ENCODE results near the gene MEIS1. TPM values are rescaled to one million over a fixed set of nuclear protein-coding genes. Genes with fewer than 3 reads are reported as not detected.
"Not testable (repeated sequence)": the region's sequence is repeated elsewhere in the genome, so short reads cannot be mapped to it uniquely, and the experiment has no call there.

MEIS1 gene
- total and polyA plus RNA-seq, 7 experiments from 2014 or later: 0.05 to 5.6 (median 0.56) TPM; not detected in 4

- Histone ChIP-seq H3K27ac (ENCODE audit: low read depth, low read length) (no peak overlapping the region), H3K9me3 (ENCODE audit: control insufficient read depth in 2 of 3, low read length in 3 of 3) (no peaks in the 10 kb centered on the region), H3K4me1 (ENCODE audit: control insufficient read depth in 2 of 2, insufficient read depth in 2 of 2, low read length in 2 of 2) (no peaks in the 10 kb centered on the region), H3K27me3 (ENCODE audit: control insufficient read depth in 2 of 2, insufficient read depth in 2 of 2, low read length in 2 of 2) (no peaks in the 10 kb centered on the region), H3K4me3 (ENCODE audit: low read length) (no peak overlapping the region), H3K36me3 (ENCODE audit: control insufficient read depth in 2 of 3, insufficient read depth in 3 of 3, low read length in 3 of 3) (no peaks in the 10 kb centered on the region)
- Mint-ChIP-seq H3K9me3 (peaks cover 0 to 6% (median 0%) of the 10 kb centered on the region in 11 donors), H3K4me1 (peaks cover 0 to 4% (median 0%) of the 10 kb centered on the region in 7 donors), H3K27ac (no peak overlapping the region), H3K4me3 (no peak overlapping the region), H3K36me3 (no peaks in the 10 kb centered on the region), H3K27me3 (peaks cover 0 to 11% (median 0%) of the 10 kb centered on the region in 5 donors)
- ATAC-seq (peak; percentile 29), DNase-seq (no peak)
- CTCF ChIA-PET: no interaction called here
- intact Hi-C loops (cut with micrococcal nuclease): no loop called here
- POLR2A ChIA-PET: no interaction called here
Measured at GRCh38 chr2:66481100-66481549, 46.2 kb downstream of the MEIS1 start.

- ATAC-seq; H3K36me3 Mint-ChIP-seq; H3K9me3 ChIP-seq (ENCODE audit: control insufficient read depth in 2 of 3, low read length in 3 of 3); H3K27ac Mint-ChIP-seq; H3K4me1 Mint-ChIP-seq; H3K4me3 Mint-ChIP-seq; DNase-seq; H3K4me3 ChIP-seq (ENCODE audit: low read length); CTCF ChIA-PET; H3K36me3 ChIP-seq (ENCODE audit: control insufficient read depth in 2 of 3, insufficient read depth in 3 of 3, low read length in 3 of 3); H3K4me1 ChIP-seq (ENCODE audit: control insufficient read depth in 2 of 2, insufficient read depth in 2 of 2, low read length in 2 of 2); H3K9me3 Mint-ChIP-seq; H3K27me3 ChIP-seq (ENCODE audit: control insufficient read depth in 2 of 2, insufficient read depth in 2 of 2, low read length in 2 of 2); POLR2A ChIA-PET; H3K27ac ChIP-seq (ENCODE audit: low read depth, low read length); intact Hi-C loops (cut with micrococcal nuclease): not testable (repeated sequence)
- peaks cover 0 to 14% (median 5%) of the 10 kb centered on the region in 5 donors for H3K27me3 Mint-ChIP-seq
Measured at GRCh38 chr2:66485252-66485651, 50.3 kb downstream of the MEIS1 start.

- no peaks in the 10 kb centered on the region for H3K36me3 Mint-ChIP-seq
- H3K4me3 Mint-ChIP-seq: no peak overlapping the region
- no peaks in the 10 kb centered on the region for H3K4me1 Mint-ChIP-seq
- H3K27me3 Mint-ChIP-seq: peaks cover 0 to 10% (median 5%) of the 10 kb centered on the region in 5 donors
- H3K27ac ChIP-seq (ENCODE audit: low read depth, low read length): no peak overlapping the region
- no peaks in the 10 kb centered on the region for H3K36me3 ChIP-seq (ENCODE audit: control insufficient read depth in 2 of 3, insufficient read depth in 3 of 3, low read length in 3 of 3)
- peaks cover 0 to 6% (median 0%) of the 10 kb centered on the region in 11 donors for H3K9me3 Mint-ChIP-seq
- ChIA-PET CTCF (no interaction called here), POLR2A (no interaction called here)
- no peaks in the 10 kb centered on the region for H3K9me3 ChIP-seq (ENCODE audit: control insufficient read depth in 2 of 3, low read length in 3 of 3)
- no peak overlapping the region for H3K27ac Mint-ChIP-seq
- no peak overlapping the region for H3K4me3 ChIP-seq (ENCODE audit: low read length)
- intact Hi-C loops (cut with micrococcal nuclease): no loop called here
- ATAC-seq: no peak
- DNase-seq: no peak
- H3K4me1 ChIP-seq (ENCODE audit: control insufficient read depth in 2 of 2, insufficient read depth in 2 of 2, low read length in 2 of 2): no peaks in the 10 kb centered on the region
- no peaks in the 10 kb centered on the region for H3K27me3 ChIP-seq (ENCODE audit: control insufficient read depth in 2 of 2, insufficient read depth in 2 of 2, low read length in 2 of 2)
Measured at GRCh38 chr2:66488946-66489345, 54.0 kb downstream of the MEIS1 start.

- H3K27me3 Mint-ChIP-seq: peaks cover 0 to 10% (median 5%) of the 10 kb centered on the region in 5 donors
- no peak for ATAC-seq
- no peak overlapping the region for H3K27ac ChIP-seq (ENCODE audit: low read depth, low read length)
- CTCF ChIA-PET: no interaction called here
- no peak overlapping the region for H3K27ac Mint-ChIP-seq
- H3K27me3 ChIP-seq (ENCODE audit: control insufficient read depth in 2 of 2, insufficient read depth in 2 of 2, low read length in 2 of 2): no peaks in the 10 kb centered on the region
- H3K9me3 ChIP-seq (ENCODE audit: control insufficient read depth in 2 of 3, low read length in 3 of 3): no peaks in the 10 kb centered on the region
- no peak overlapping the region for H3K4me3 ChIP-seq (ENCODE audit: low read length)
- peaks cover 0 to 6% (median 0%) of the 10 kb centered on the region in 11 donors for H3K9me3 Mint-ChIP-seq
- H3K4me1 ChIP-seq (ENCODE audit: control insufficient read depth in 2 of 2, insufficient read depth in 2 of 2, low read length in 2 of 2): no peaks in the 10 kb centered on the region
- H3K36me3 ChIP-seq (ENCODE audit: control insufficient read depth in 2 of 3, insufficient read depth in 3 of 3, low read length in 3 of 3): no peaks in the 10 kb centered on the region
- intact Hi-C loops (cut with micrococcal nuclease): no loop called here
- POLR2A ChIA-PET: no interaction called here
- no peaks in the 10 kb centered on the region for H3K4me1 Mint-ChIP-seq
- H3K4me3 Mint-ChIP-seq: no peak overlapping the region
- no peaks in the 10 kb centered on the region for H3K36me3 Mint-ChIP-seq
- DNase-seq: no peak
Measured at GRCh38 chr2:66489436-66489835, 54.5 kb downstream of the MEIS1 start.

- peaks cover 0 to 5% (median 0%) of the 10 kb centered on the region in 11 donors for H3K9me3 Mint-ChIP-seq
- CTCF ChIA-PET: no interaction called here
- no peak for ATAC-seq
Measured at GRCh38 chr2:66490588-66491001, 55.7 kb downstream of the MEIS1 start.

GRCh38 chr2:66494708-66495107, 59.8 kb downstream of the MEIS1 start:
- Histone ChIP-seq H3K27me3 (ENCODE audit: control insufficient read depth in 2 of 2, insufficient read depth in 2 of 2, low read length in 2 of 2) (no peaks in the 10 kb centered on the region), H3K4me3 (ENCODE audit: low read length) (no peak overlapping the region), H3K36me3 (ENCODE audit: control insufficient read depth in 2 of 3, insufficient read depth in 3 of 3, low read length in 3 of 3) (no peaks in the 10 kb centered on the region), H3K9me3 (ENCODE audit: control insufficient read depth in 2 of 3, low read length in 3 of 3) (no peaks in the 10 kb centered on the region), H3K27ac (ENCODE audit: low read depth, low read length) (no peak overlapping the region), H3K4me1 (ENCODE audit: control insufficient read depth in 2 of 2, insufficient read depth in 2 of 2, low read length in 2 of 2) (no peaks in the 10 kb centered on the region)
- Mint-ChIP-seq H3K27me3 (peaks cover 0 to 8% (median 0%) of the 10 kb centered on the region in 5 donors), H3K36me3 (no peaks in the 10 kb centered on the region), H3K4me1 (no peaks in the 10 kb centered on the region), H3K27ac (no peak overlapping the region), H3K4me3 (no peak overlapping the region), H3K9me3 (peaks cover 0 to 3% (median 0%) of the 10 kb centered on the region in 11 donors)
- ATAC-seq (peak; percentile 27), DNase-seq (no peak)
- intact Hi-C loops (cut with micrococcal nuclease): no loop called here
- ChIA-PET CTCF (no interaction called here), POLR2A (no interaction called here)

More at GRCh38 chr2:66490588-66491001, 55.7 kb downstream of the MEIS1 start:
- H3K4me1 ChIP-seq (ENCODE audit: control insufficient read depth in 2 of 2, insufficient read depth in 2 of 2, low read length in 2 of 2): no peaks in the 10 kb centered on the region
- H3K27me3 ChIP-seq (ENCODE audit: control insufficient read depth in 2 of 2, insufficient read depth in 2 of 2, low read length in 2 of 2): no peaks in the 10 kb centered on the region
- H3K4me3 Mint-ChIP-seq: no peak overlapping the region
- H3K36me3 ChIP-seq (ENCODE audit: control insufficient read depth in 2 of 3, insufficient read depth in 3 of 3, low read length in 3 of 3): no peaks in the 10 kb centered on the region
- POLR2A ChIA-PET: no interaction called here
- H3K27me3 Mint-ChIP-seq: peaks cover 0 to 11% (median 4%) of the 10 kb centered on the region in 5 donors
- no peak for DNase-seq
- H3K27ac Mint-ChIP-seq: no peak overlapping the region
- H3K4me3 ChIP-seq (ENCODE audit: low read length): no peak overlapping the region
- intact Hi-C loops (cut with micrococcal nuclease): no loop called here
- H3K4me1 Mint-ChIP-seq: no peaks in the 10 kb centered on the region
- H3K9me3 ChIP-seq (ENCODE audit: control insufficient read depth in 2 of 3, low read length in 3 of 3): no peaks in the 10 kb centered on the region
- H3K27ac ChIP-seq (ENCODE audit: low read depth, low read length): no peak overlapping the region
- no peaks in the 10 kb centered on the region for H3K36me3 Mint-ChIP-seq

- ChIA-PET CTCF (no interaction called here), POLR2A (no interaction called here)
- no peaks in the 10 kb centered on the region for H3K27me3 ChIP-seq (ENCODE audit: control insufficient read depth in 2 of 2, insufficient read depth in 2 of 2, low read length in 2 of 2)
- Mint-ChIP-seq H3K27me3 (peaks cover 0 to 8% (median 0%) of the 10 kb centered on the region in 5 donors), H3K4me3 (no peak overlapping the region), H3K9me3 (peaks cover 0 to 3% (median 0%) of the 10 kb centered on the region in 11 donors), H3K4me1 (no peaks in the 10 kb centered on the region), H3K36me3 (no peaks in the 10 kb centered on the region), H3K27ac (no peak overlapping the region)
- no peaks in the 10 kb centered on the region for H3K36me3 ChIP-seq (ENCODE audit: control insufficient read depth in 2 of 3, insufficient read depth in 3 of 3, low read length in 3 of 3)
- no peak overlapping the region for H3K27ac ChIP-seq (ENCODE audit: low read depth, low read length)
- DNase-seq (no peak), ATAC-seq (no peak)
- H3K4me3 ChIP-seq (ENCODE audit: low read length): no peak overlapping the region
- intact Hi-C loops (cut with micrococcal nuclease): no loop called here
- no peaks in the 10 kb centered on the region for H3K9me3 ChIP-seq (ENCODE audit: control insufficient read depth in 2 of 3, low read length in 3 of 3)
- H3K4me1 ChIP-seq (ENCODE audit: control insufficient read depth in 2 of 2, insufficient read depth in 2 of 2, low read length in 2 of 2): no peaks in the 10 kb centered on the region
Measured at GRCh38 chr2:66495788-66496640, 61.1 kb downstream of the MEIS1 start.

All from naive thymus-derived CD4-positive, alpha-beta T cell (primary cell).